ENCODE data around the gene TUG1. TPM values are rescaled to one million over a fixed set of nuclear protein-coding genes. Genes with fewer than 3 reads are reported as not detected.

Gene TUG1
- total RNA-seq, 6 experiments from 2014 or later, result 49.8 to 61.8 (median 56.3) TPM

DNA sequence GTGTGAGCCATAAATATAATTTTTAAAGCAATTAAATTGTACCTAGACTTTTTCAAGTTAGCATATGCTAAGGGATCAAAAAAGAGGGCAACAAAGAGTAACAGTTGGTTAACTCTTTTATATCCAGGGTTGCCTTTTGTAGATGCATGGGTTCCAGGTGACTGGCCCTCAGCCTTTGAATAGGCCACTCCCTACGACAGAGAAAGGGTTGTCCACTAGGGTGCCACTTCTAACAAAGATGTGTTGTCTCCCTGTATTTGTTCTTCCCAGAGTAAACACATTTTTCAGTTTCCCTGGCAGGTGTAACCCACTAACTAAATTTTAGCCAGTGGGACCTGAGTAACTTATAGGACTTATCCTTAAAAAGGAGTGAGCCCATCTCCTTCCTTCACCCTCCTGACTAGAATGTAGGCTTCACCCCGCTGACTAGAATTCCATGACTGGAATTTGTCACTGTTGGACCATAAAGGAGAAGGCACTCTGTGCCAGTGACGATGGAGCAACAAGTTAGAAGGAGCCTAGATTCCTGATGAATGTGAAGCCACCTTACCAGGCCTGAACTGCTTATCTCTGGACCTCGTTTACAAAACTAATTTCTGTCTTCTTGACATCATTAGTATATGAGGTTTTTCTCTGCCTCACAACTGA, 16.6 kb downstream of the TUG1 start:
- Mint-ChIP-seq H3K27me3 (ENCODE audit: insufficient read depth) (peaks cover 3% of the 10 kb centered on the region), H3K27ac (no peak overlapping the region), H3K4me1 (ENCODE audit: low read depth) (no peaks in the 10 kb centered on the region), H3K36me3 (ENCODE audit: low read depth) (no peaks in the 10 kb centered on the region), H3K9me3 (no peaks in the 10 kb centered on the region), H3K4me3 (no peak overlapping the region)
- TF ChIP-seq, protein P1, sequence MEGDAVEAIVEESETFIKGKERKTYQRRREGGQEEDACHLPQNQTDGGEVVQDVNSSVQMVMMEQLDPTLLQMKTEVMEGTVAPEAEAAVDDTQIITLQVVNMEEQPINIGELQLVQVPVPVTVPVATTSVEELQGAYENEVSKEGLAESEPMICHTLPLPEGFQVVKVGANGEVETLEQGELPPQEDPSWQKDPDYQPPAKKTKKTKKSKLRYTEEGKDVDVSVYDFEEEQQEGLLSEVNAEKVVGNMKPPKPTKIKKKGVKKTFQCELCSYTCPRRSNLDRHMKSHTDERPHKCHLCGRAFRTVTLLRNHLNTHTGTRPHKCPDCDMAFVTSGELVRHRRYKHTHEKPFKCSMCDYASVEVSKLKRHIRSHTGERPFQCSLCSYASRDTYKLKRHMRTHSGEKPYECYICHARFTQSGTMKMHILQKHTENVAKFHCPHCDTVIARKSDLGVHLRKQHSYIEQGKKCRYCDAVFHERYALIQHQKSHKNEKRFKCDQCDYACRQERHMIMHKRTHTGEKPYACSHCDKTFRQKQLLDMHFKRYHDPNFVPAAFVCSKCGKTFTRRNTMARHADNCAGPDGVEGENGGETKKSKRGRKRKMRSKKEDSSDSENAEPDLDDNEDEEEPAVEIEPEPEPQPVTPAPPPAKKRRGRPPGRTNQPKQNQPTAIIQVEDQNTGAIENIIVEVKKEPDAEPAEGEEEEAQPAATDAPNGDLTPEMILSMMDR (IDR thresholded peaks at IDR 0.05), result no peak
- no peak for DNase-seq

GRCh38 chr22:30989474-30989873, 20.4 kb downstream of the TUG1 start:
- H3K9me3 Mint-ChIP-seq, result 0 out of 2 replicates have a peak, but pooled peaks cover 4% of the 10 kb centered on the region
- peaks cover 5% of the 10 kb centered on the region for H3K27me3 Mint-ChIP-seq (ENCODE audit: insufficient read depth)
- H3K27ac Mint-ChIP-seq, result no peak overlapping the region
- no peak for DNase-seq
- no peaks in the 10 kb centered on the region for H3K36me3 Mint-ChIP-seq (ENCODE audit: low read depth)
- H3K4me1 Mint-ChIP-seq (ENCODE audit: low read depth), result no peaks in the 10 kb centered on the region
- no peak overlapping the region for H3K4me3 Mint-ChIP-seq
- TF ChIP-seq, protein P1 (IDR thresholded peaks at IDR 0.05), result no peak

- no peaks in the 10 kb centered on the region for H3K4me1 Mint-ChIP-seq (ENCODE audit: low read depth)
- TF ChIP-seq, protein P1 (IDR thresholded peaks at IDR 0.05), result no peak
- peaks cover 7% of the 10 kb centered on the region for H3K27me3 Mint-ChIP-seq (ENCODE audit: insufficient read depth)
- no peak overlapping the region for H3K27ac Mint-ChIP-seq
- H3K9me3 Mint-ChIP-seq, result 0 out of 2 replicates have a peak, but pooled peaks cover 4% of the 10 kb centered on the region
- H3K4me3 Mint-ChIP-seq, result no peak overlapping the region
- no peak for DNase-seq
- no peaks in the 10 kb centered on the region for H3K36me3 Mint-ChIP-seq (ENCODE audit: low read depth)
Measured at GRCh38 chr22:30990690-30991089, 21.6 kb downstream of the TUG1 start.

DNA sequence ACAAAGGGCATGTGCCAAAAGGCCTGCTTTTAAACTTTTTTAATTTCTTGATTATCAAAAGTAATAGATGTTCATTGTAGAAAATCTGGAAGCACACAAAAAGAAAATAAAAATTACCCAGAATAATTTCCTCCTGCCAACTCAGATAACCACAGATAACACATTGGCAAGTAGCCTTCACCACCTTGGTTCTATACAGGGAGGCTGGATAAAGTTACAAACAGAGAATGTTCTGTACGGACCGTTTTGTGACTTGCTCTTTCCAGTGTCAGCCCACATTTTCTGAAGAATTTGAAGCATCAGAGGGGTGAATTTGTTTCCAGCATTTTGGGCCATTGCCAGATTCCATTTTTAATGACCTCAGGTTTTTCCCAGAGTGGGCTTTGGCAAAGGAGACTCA, 23.5 kb downstream of the TUG1 start:
- no peaks in the 10 kb centered on the region for H3K4me1 Mint-ChIP-seq (ENCODE audit: low read depth)
- no peak overlapping the region for H3K27ac Mint-ChIP-seq
- 0 out of 2 replicates have a peak, but pooled peaks cover 4% of the 10 kb centered on the region for H3K9me3 Mint-ChIP-seq
- no peak for DNase-seq
- peaks cover 11% of the 10 kb centered on the region for H3K27me3 Mint-ChIP-seq (ENCODE audit: insufficient read depth)
- TF ChIP-seq, protein P1 (IDR thresholded peaks at IDR 0.05), result no peak
- no peaks in the 10 kb centered on the region for H3K36me3 Mint-ChIP-seq (ENCODE audit: low read depth)
- no peak overlapping the region for H3K4me3 Mint-ChIP-seq

DNA sequence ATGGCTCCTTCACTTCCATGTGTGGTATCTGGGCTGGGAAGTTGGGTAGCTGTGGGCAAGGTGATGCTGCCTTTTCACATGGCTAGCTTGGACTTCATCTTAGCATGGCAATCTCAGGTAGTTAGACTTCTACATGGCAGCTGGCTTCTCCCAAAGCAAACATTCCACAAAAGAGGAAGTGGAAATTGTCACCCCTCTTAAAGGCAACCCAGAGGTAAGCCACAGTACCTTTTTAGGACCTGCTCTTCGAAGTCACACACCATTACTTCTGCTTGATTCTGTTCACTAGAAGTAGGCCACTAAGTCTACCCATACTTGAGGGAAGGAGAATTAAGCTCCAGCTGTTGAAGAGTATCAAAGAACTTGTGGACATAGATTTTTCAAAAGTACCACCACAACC, 25.9 kb downstream of the TUG1 start:
- TF ChIP-seq, protein P1 (IDR thresholded peaks at IDR 0.05), result no peak
- DNase-seq, result no peak
- Mint-ChIP-seq H3K27ac (no peak overlapping the region), H3K9me3 (0 out of 2 replicates have a peak, but pooled peaks cover 4% of the 10 kb centered on the region), H3K36me3 (ENCODE audit: low read depth) (no peaks in the 10 kb centered on the region), H3K27me3 (ENCODE audit: insufficient read depth) (peaks cover 13% of the 10 kb centered on the region), H3K4me1 (ENCODE audit: low read depth) (no peaks in the 10 kb centered on the region), H3K4me3 (no peak overlapping the region)

All from HFFc6 (cell line).